ENCODE results near the gene VWDE.

VWDE gene

GRCh38 chr7:12303495-12303894, 100.2 kb downstream of the VWDE start:
- DNase-seq (ENCODE audit: low read depth): no peak

GRCh38 chr7:12303062-12303461, 100.6 kb downstream of the VWDE start:
- H3K4me3 ChIP-seq (ENCODE audit: low read length): no peak overlapping the region
- no peak for DNase-seq (ENCODE audit: low read depth)
- no peak for TF ChIP-seq CTCF (conservative IDR thresholded peaks at IDR 0.05; ENCODE audit: low read length)

More at GRCh38 chr7:12303495-12303894, 100.2 kb downstream of the VWDE start:
- no peak for TF ChIP-seq CTCF (conservative IDR thresholded peaks at IDR 0.05; ENCODE audit: low read length)
- H3K4me3 ChIP-seq (ENCODE audit: low read length): no peak overlapping the region

- no peak for TF ChIP-seq CTCF (conservative IDR thresholded peaks at IDR 0.05; ENCODE audit: low read length)
- no peak overlapping the region for H3K4me3 ChIP-seq (ENCODE audit: low read length)
- DNase-seq (ENCODE audit: low read depth): no peak
These were observed 103.2 kb downstream of the VWDE start for GRCh38 chr7:12300415-12300814.

GRCh38 chr7:12299367-12299766, 104.3 kb downstream of the VWDE start:
- no peak overlapping the region for H3K4me3 ChIP-seq (ENCODE audit: low read length)
- no peak for DNase-seq (ENCODE audit: low read depth)
- no peak for TF ChIP-seq CTCF (conservative IDR thresholded peaks at IDR 0.05; ENCODE audit: low read length)

GRCh38 chr7:12297283-12298108, 106.2 kb downstream of the VWDE start:
- H3K4me3 ChIP-seq (ENCODE audit: low read length): no peak overlapping the region
- no peak for TF ChIP-seq CTCF (conservative IDR thresholded peaks at IDR 0.05; ENCODE audit: low read length)
- no peak for DNase-seq (ENCODE audit: low read depth)

- no peak overlapping the region for H3K4me3 ChIP-seq (ENCODE audit: low read length)
- TF ChIP-seq CTCF (conservative IDR thresholded peaks at IDR 0.05; ENCODE audit: low read length): no peak
- DNase-seq (ENCODE audit: low read depth): no peak
These were observed 107.6 kb downstream of the VWDE start for GRCh38 chr7:12296051-12296570.

- TF ChIP-seq CTCF (conservative IDR thresholded peaks at IDR 0.05; ENCODE audit: low read length): no peak
- no peak overlapping the region for H3K4me3 ChIP-seq (ENCODE audit: low read length)
- no peak for DNase-seq (ENCODE audit: low read depth)
These were observed 109.0 kb downstream of the VWDE start for GRCh38 chr7:12294701-12295100.

All from AG10803 (cell line).